Measurements from ENCODE around the gene LRRC26. TPM values are rescaled to one million over a fixed set of nuclear protein-coding genes. Genes with fewer than 3 reads are reported as not detected.

Gene LRRC26
- total RNA-seq, 1 experiment from 2014 or later, result not detected

GRCh38 chr9:137170486-137171148, 766 bp upstream of the LRRC26 start:
- no peak overlapping the region for H3K4me3 Mint-ChIP-seq (ENCODE audit: unreplicated experiment)
- H3K4me1 Mint-ChIP-seq (ENCODE audit: insufficient read depth, unreplicated experiment), result no peaks in the 10 kb centered on the region
- no peak for DNase-seq (ENCODE audit: unreplicated experiment)
- intact Hi-C loops (cut with micrococcal nuclease), result loop anchor here (10.0 kb wide), 1 partner anchor 54 kb away; the partner anchor contains the start of genes CYSRT1, RNF208 and RNF224
- CTCF ChIA-PET, result interaction anchor here (0.6 to 0.7 kb wide), 2 partner anchors 23 to 57 kb away, joined by 3 read pairs; partner anchors contain the start of gene RNF224
- H3K9me3 Mint-ChIP-seq (ENCODE audit: unreplicated experiment), result no peaks in the 10 kb centered on the region
- no peak overlapping the region for H3K27ac Mint-ChIP-seq (ENCODE audit: low read depth, unreplicated experiment)
- POLR2A ChIA-PET, result interaction anchor here (0.7 to 2.0 kb wide), 3 partner anchors 18 to 41 kb away, joined by 3 to 9 read pairs (median 7); partner anchors contain the start of genes ANAPC2 and SSNA1
- TF ChIP-seq, protein P1, sequence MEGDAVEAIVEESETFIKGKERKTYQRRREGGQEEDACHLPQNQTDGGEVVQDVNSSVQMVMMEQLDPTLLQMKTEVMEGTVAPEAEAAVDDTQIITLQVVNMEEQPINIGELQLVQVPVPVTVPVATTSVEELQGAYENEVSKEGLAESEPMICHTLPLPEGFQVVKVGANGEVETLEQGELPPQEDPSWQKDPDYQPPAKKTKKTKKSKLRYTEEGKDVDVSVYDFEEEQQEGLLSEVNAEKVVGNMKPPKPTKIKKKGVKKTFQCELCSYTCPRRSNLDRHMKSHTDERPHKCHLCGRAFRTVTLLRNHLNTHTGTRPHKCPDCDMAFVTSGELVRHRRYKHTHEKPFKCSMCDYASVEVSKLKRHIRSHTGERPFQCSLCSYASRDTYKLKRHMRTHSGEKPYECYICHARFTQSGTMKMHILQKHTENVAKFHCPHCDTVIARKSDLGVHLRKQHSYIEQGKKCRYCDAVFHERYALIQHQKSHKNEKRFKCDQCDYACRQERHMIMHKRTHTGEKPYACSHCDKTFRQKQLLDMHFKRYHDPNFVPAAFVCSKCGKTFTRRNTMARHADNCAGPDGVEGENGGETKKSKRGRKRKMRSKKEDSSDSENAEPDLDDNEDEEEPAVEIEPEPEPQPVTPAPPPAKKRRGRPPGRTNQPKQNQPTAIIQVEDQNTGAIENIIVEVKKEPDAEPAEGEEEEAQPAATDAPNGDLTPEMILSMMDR (IDR thresholded peaks at IDR 0.05; ENCODE audit: unreplicated experiment), result no peak
- no TSS peak for BruUV-seq (replicated peaks)
- H3K36me3 Mint-ChIP-seq (ENCODE audit: insufficient read depth, unreplicated experiment), result no peaks in the 10 kb centered on the region
- H3K27me3 Mint-ChIP-seq (ENCODE audit: insufficient read depth, unreplicated experiment), result peaks cover 13% of the 10 kb centered on the region

DNA sequence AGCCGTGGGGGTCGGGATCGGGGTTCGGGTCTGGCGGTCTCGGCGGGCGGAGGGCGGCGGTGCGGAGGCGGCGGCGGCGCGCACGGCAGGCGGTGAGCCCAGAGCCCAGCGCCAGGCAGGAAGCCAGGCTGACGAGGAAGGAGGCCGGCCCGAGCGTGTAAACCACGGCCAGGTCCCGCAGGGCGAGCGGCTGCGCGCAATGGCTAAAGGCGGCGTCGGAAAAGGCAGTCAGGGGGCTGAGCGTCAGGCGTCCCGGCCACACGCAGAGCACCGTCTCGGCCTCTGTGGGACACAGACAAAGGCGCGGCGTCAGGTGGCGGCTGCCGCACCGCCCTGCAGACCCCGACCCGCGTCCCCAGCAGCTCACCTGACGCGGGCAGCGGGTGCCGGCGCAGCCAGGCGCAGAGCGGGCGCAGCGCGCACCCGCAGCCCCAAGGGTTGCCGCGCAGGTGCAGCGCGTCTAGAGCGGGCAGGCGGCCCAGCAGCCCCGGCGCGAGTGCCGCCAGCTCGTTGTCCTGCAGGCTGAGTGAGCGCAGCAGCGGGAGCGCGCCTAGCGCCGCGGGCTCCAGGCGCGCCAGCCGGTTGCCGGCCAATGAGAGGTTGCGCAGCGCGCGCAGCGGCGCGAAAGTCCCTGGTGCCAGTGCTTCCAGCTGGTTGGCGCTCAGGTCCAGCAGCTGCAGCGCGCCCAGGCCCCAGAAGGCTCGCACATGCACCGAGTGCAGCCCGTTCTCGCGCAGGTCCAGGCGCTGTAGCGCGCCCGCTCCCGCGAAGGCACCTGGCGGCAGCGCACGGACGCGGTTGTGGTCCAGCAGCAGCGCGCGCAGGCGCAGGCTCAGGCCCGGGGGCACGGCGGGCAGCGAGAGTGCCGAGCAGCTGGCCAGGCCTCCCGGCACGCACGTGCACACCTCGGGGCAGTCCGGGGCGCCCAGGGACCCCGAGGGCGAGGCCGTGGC, 671 bp downstream of the LRRC26 start:
- POLR2A ChIA-PET, result interaction anchor here (0.6 to 2.0 kb wide), 4 partner anchors 20 to 173 kb away, joined by 3 to 9 read pairs (median 5); partner anchors contain the start of gene SSNA1
- Mint-ChIP-seq H3K4me1 (ENCODE audit: insufficient read depth, unreplicated experiment) (no peaks in the 10 kb centered on the region), H3K27me3 (ENCODE audit: insufficient read depth, unreplicated experiment) (peaks cover 13% of the 10 kb centered on the region), H3K36me3 (ENCODE audit: insufficient read depth, unreplicated experiment) (no peaks in the 10 kb centered on the region), H3K4me3 (ENCODE audit: unreplicated experiment) (peak overlapping the region; percentile 53), H3K27ac (ENCODE audit: low read depth, unreplicated experiment) (no peak overlapping the region), H3K9me3 (ENCODE audit: unreplicated experiment) (no peaks in the 10 kb centered on the region)
- TF ChIP-seq, protein P1 (IDR thresholded peaks at IDR 0.05; ENCODE audit: unreplicated experiment), result no peak
- intact Hi-C loops (cut with micrococcal nuclease), result no loop called here
- DNase-seq (ENCODE audit: unreplicated experiment), result peak; percentile 44
- CTCF ChIA-PET, result no interaction called here
- BruUV-seq (replicated peaks), result no TSS peak

GRCh38 chr9:137168573-137168903, 1.3 kb downstream of the LRRC26 start:
- peak overlapping the region; percentile 53 for H3K4me3 Mint-ChIP-seq (ENCODE audit: unreplicated experiment)
- POLR2A ChIA-PET, result interaction anchor here (1.4 to 2.0 kb wide), 3 partner anchors 21 to 39 kb away, joined by 3 to 9 read pairs (median 7); partner anchors contain the start of gene SSNA1
- CTCF ChIA-PET, result no interaction called here

More at GRCh38 chr9:137168573-137168903, 1.3 kb downstream of the LRRC26 start:
- no peak for DNase-seq (ENCODE audit: unreplicated experiment)
- Mint-ChIP-seq H3K9me3 (ENCODE audit: unreplicated experiment) (no peaks in the 10 kb centered on the region), H3K27ac (ENCODE audit: low read depth, unreplicated experiment) (no peak overlapping the region), H3K4me1 (ENCODE audit: insufficient read depth, unreplicated experiment) (no peaks in the 10 kb centered on the region), H3K27me3 (ENCODE audit: insufficient read depth, unreplicated experiment) (peaks cover 13% of the 10 kb centered on the region), H3K36me3 (ENCODE audit: insufficient read depth, unreplicated experiment) (no peaks in the 10 kb centered on the region)
- TF ChIP-seq, protein P1 (IDR thresholded peaks at IDR 0.05; ENCODE audit: unreplicated experiment), result no peak
- intact Hi-C loops (cut with micrococcal nuclease), result no loop called here
- no TSS peak for BruUV-seq (replicated peaks)
